HEK293 (cell line): Measurements from ENCODE around the gene RBMS3.

Source experiments
- CTCF ChIA-PET: fragments of 350-600 bp; formaldehyde crosslinking; extraction: SDS; loops from one replicate; lab custom pipeline; 2021; ENCODE audit warnings: antibody characterized with exemption; lab: Yijun Ruan, JAX
- POLR2A ChIA-PET: fragments of 300-600 bp; formaldehyde crosslinking; extraction: SDS; loops from one replicate; lab custom pipeline; 2020; ENCODE audit warnings: antibody characterized with exemption, inconsistent platforms; lab: Yijun Ruan, JAX
- H3K27ac ChIP-seq: fragments of 200-500 bp; sonication (Bioruptor generic); 2 replicates; pipeline ENCODE4 v1.5.1; 2014; ENCODE audit warnings: low read depth, low read length, control low read depth, inconsistent platforms; ENCODE audit errors: extremely low read depth
- H3K36me3 ChIP-seq, 2 experiments: fragments of 200-500 bp in 1 of 2; sonication (Bioruptor generic) in 1 of 2; 1 replicate in 1 of 2; 2 replicates in 1 of 2; pipeline ENCODE4 v1.5.1; 2014 to 2017; ENCODE audit warnings: inconsistent platforms in 2 of 2, low read length in 2 of 2; ENCODE audit not compliant: control insufficient read depth in 2 of 2, insufficient read depth in 1 of 2
- H3K4me1 ChIP-seq: fragments of 200-500 bp; sonication (Bioruptor generic); 2 replicates; pipeline ENCODE4 v1.5.1; 2014; ENCODE audit warnings: mild to moderate bottlenecking, low read length, inconsistent platforms; ENCODE audit not compliant: control insufficient read depth, insufficient read depth
- H3K4me3 ChIP-seq: 2 replicates; pipeline ENCODE4 v1.5.1; 2011; ENCODE audit warnings: low read depth, mild to moderate bottlenecking, control low read depth, low read length, moderate library complexity
- H3K9me3 ChIP-seq: fragments of 200-500 bp; sonication (Bioruptor generic); 2 replicates; pipeline ENCODE4 v1.5.1; 2014; ENCODE audit warnings: low read depth, low read length, inconsistent platforms; ENCODE audit not compliant: control insufficient read depth, insufficient read depth
- EGR2 ChIP-seq: fragments of 450-650 bp; formaldehyde crosslinking; IDR thresholded peaks from 2 replicates; pipeline ENCODE4 v1.5.1; 2016; ENCODE audit warnings: low read depth, missing biosample characterization, missing genetic modification characterization
- HOXD13 ChIP-seq: sonication (generic); formaldehyde crosslinking; IDR thresholded peaks from 2 replicates; pipeline ENCODE4 v1.8.0; 2022; ENCODE audit warnings: missing genetic modification reagents, borderline replicate concordance
- KLF7 ChIP-seq: fragments of 450-650 bp; formaldehyde crosslinking; IDR thresholded peaks from 2 replicates; pipeline ENCODE4 v1.5.1; 2016; ENCODE audit warnings: missing biosample characterization, missing genetic modification characterization, borderline replicate concordance
- OVOL3 ChIP-seq: fragments of 450-650 bp; formaldehyde crosslinking; IDR thresholded peaks from 2 replicates; pipeline ENCODE4 v1.5.1; 2016; ENCODE audit warnings: missing biosample characterization, missing genetic modification characterization
- PBX3 ChIP-seq: sonication (generic); formaldehyde crosslinking; IDR thresholded peaks from 2 replicates; pipeline ENCODE4 v1.8.1; 2022; ENCODE audit warnings: mild to moderate bottlenecking, moderate library complexity, missing genetic modification reagents
- SALL2 ChIP-seq: fragments of 450-650 bp; formaldehyde crosslinking; IDR thresholded peaks from 2 replicates; pipeline ENCODE4 v1.5.0; 2017; ENCODE audit warnings: missing biosample characterization, mild to moderate bottlenecking, missing genetic modification characterization, borderline replicate concordance
- SETDB1 ChIP-seq: IDR thresholded peaks from one replicate; pipeline ENCODE4 v1.6.1; 2017; ENCODE audit warnings: mild to moderate bottlenecking, low read length, moderate library complexity, mixed read lengths; ENCODE audit not compliant: insufficient read length
- TCF7L2 ChIP-seq: IDR thresholded peaks from 2 replicates; pipeline ENCODE4 v1.6.1; 2011; ENCODE audit warnings: low read depth, mild to moderate bottlenecking, inconsistent platforms, low read length, moderate library complexity, borderline replicate concordance
- YY1 ChIP-seq: fragments of 450-650 bp; formaldehyde crosslinking; IDR thresholded peaks from 2 replicates; pipeline ENCODE4 v1.5.1; 2018; ENCODE audit warnings: missing biosample characterization, missing genetic modification characterization
- ZBTB48 ChIP-seq: fragments of 450-650 bp; formaldehyde crosslinking; IDR thresholded peaks from 2 replicates; pipeline ENCODE4 v1.5.1; 2016; ENCODE audit warnings: missing biosample characterization, missing genetic modification characterization
- ZFP3 ChIP-seq: fragments of 450-650 bp; formaldehyde crosslinking; IDR thresholded peaks from 2 replicates; pipeline ENCODE4 v1.5.1; 2016; ENCODE audit warnings: low read depth, missing biosample characterization, missing genetic modification characterization
- ZNF112 ChIP-seq: fragments of 450-650 bp; formaldehyde crosslinking; IDR thresholded peaks from 2 replicates; pipeline ENCODE4 v1.5.0; 2017; ENCODE audit warnings: missing biosample characterization, missing genetic modification characterization
- ZNF138 ChIP-seq: fragments of 450-650 bp; formaldehyde crosslinking; IDR thresholded peaks from 2 replicates; pipeline ENCODE4 v1.5.1; 2016; ENCODE audit warnings: missing biosample characterization, missing genetic modification characterization, borderline replicate concordance
- ZNF140 ChIP-seq: fragments of 450-650 bp; formaldehyde crosslinking; IDR thresholded peaks from 2 replicates; pipeline ENCODE4 v1.5.1; 2016; ENCODE audit warnings: missing biosample characterization, missing genetic modification characterization
- ZNF146 ChIP-seq: fragments of 450-650 bp; formaldehyde crosslinking; IDR thresholded peaks from 2 replicates; pipeline ENCODE4 v1.5.1; 2016; ENCODE audit warnings: missing biosample characterization, missing genetic modification characterization
- ZNF2 ChIP-seq: fragments of 450-650 bp; formaldehyde crosslinking; IDR thresholded peaks from 2 replicates; pipeline ENCODE4 v1.5.1; 2016; ENCODE audit warnings: missing biosample characterization, missing genetic modification characterization
- ZNF350 ChIP-seq: fragments of 450-650 bp; formaldehyde crosslinking; IDR thresholded peaks from 2 replicates; pipeline ENCODE4 v1.5.0; 2017; ENCODE audit warnings: missing biosample characterization, mild to moderate bottlenecking, missing genetic modification characterization
- ZNF391 ChIP-seq: fragments of 450-650 bp; formaldehyde crosslinking; IDR thresholded peaks from 2 replicates; pipeline ENCODE4 v1.5.1; 2016; ENCODE audit warnings: low read depth, missing biosample characterization, missing genetic modification characterization, borderline replicate concordance
- ZNF426 ChIP-seq: fragments of 450-650 bp; formaldehyde crosslinking; IDR thresholded peaks from 2 replicates; pipeline ENCODE4 v1.5.1; 2017; ENCODE audit warnings: missing biosample characterization, missing genetic modification characterization, mild to moderate bottlenecking, inconsistent platforms, moderate library complexity
- ZNF473 ChIP-seq: fragments of 450-650 bp; formaldehyde crosslinking; IDR thresholded peaks from 2 replicates; pipeline ENCODE4 v1.5.1; 2017; ENCODE audit warnings: missing biosample characterization, missing genetic modification characterization
- ZNF501 ChIP-seq: fragments of 450-650 bp; formaldehyde crosslinking; IDR thresholded peaks from 2 replicates; pipeline ENCODE4 v1.5.1; 2016; ENCODE audit warnings: missing biosample characterization, missing genetic modification characterization
- ZNF529 ChIP-seq: fragments of 450-650 bp; formaldehyde crosslinking; IDR thresholded peaks from 2 replicates; pipeline ENCODE4 v1.5.1; 2017; ENCODE audit warnings: missing genetic modification characterization, missing biosample characterization; ENCODE audit not compliant: insufficient replicate concordance
- ZNF549 ChIP-seq: fragments of 450-650 bp; IDR thresholded peaks from 2 replicates; pipeline ENCODE4 v1.5.1; 2018; ENCODE audit warnings: missing biosample characterization, missing genetic modification characterization, mild to moderate bottlenecking, inconsistent platforms, moderate library complexity
- ZNF571 ChIP-seq: fragments of 450-650 bp; formaldehyde crosslinking; IDR thresholded peaks from 2 replicates; pipeline ENCODE4 v1.5.0; 2017; ENCODE audit warnings: missing biosample characterization, missing genetic modification characterization
- ZNF621 ChIP-seq: fragments of 450-650 bp; formaldehyde crosslinking; IDR thresholded peaks from 2 replicates; pipeline ENCODE4 v1.5.1; 2017; ENCODE audit warnings: missing biosample characterization, missing genetic modification characterization
- ZNF654 ChIP-seq: fragments of 450-650 bp; formaldehyde crosslinking; IDR thresholded peaks from 2 replicates; pipeline ENCODE4 v1.5.1; 2016; ENCODE audit warnings: low read depth, missing biosample characterization, missing genetic modification characterization
- ZNF660 ChIP-seq: fragments of 450-650 bp; IDR thresholded peaks from 2 replicates; pipeline ENCODE4 v1.5.1; 2018; ENCODE audit warnings: missing biosample characterization, mild to moderate bottlenecking, missing genetic modification characterization
- ZNF670 ChIP-seq: fragments of 450-650 bp; formaldehyde crosslinking; IDR thresholded peaks from 2 replicates; pipeline ENCODE4 v1.5.1; 2016; ENCODE audit warnings: missing biosample characterization, missing genetic modification characterization, low read depth
- ZNF792 ChIP-seq: fragments of 450-650 bp; formaldehyde crosslinking; IDR thresholded peaks from 2 replicates; pipeline ENCODE4 v1.5.1; 2016; ENCODE audit warnings: missing biosample characterization, missing genetic modification characterization
- TF ChIP-seq, protein P1 (sequence below): fragments of 450-650 bp; formaldehyde crosslinking; IDR thresholded peaks from 2 replicates; pipeline ENCODE4 v1.5.1; 2016; ENCODE audit warnings: missing biosample characterization, missing genetic modification characterization, low read depth

Gene RBMS3

GRCh38 chr3:29829340-29829739 is 548.5 kb downstream of the RBMS3 start (continued):
- no peak for TF ChIP-seq ZNF549 (tag by site-specific recombination)
- TF ChIP-seq ZNF426, result no peak
- no peak for TF ChIP-seq ZNF654 (tag by site-specific recombination)
- TF ChIP-seq ZNF501 (tag by site-specific recombination), result no peak
- no peak for TF ChIP-seq ZNF350 (tag by site-specific recombination)
- no peak for TF ChIP-seq ZNF792 (tag by site-specific recombination)
- TF ChIP-seq ZNF2 (tag by site-specific recombination), result no peak
- TF ChIP-seq ZNF138 (tag by site-specific recombination), result no peak

DNA sequence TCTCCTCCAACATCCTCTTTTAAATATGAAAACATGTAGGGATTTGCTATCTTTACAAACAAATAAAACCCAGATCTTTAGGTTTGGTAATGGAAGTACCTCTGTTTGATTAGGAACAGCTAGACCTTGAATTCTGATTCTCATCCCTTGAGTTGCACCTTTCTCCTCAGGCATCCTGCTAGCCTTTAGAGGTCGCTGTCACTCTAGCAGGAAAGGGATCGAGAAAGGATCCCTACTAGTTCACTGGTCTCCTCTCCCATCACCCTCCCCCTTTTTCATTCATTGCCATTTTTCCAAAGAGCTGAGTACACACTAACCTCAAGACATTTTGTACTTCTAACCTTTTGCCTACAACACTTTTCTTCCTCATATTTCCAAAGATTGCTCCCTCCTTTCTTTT is 569.8 kb downstream of the RBMS3 start:
- H3K27ac ChIP-seq, result no peak overlapping the region
- TF ChIP-seq ZNF621 (tag by site-specific recombination) (no peak), ZBTB48 (no peak), ZNF112 (tag by site-specific recombination) (no peak), ZFP3 (no peak)
- no peaks in the 10 kb centered on the region for H3K36me3 ChIP-seq
- no peaks in the 10 kb centered on the region for H3K4me1 ChIP-seq
- POLR2A ChIA-PET, result no interaction called here
- CTCF ChIA-PET, result interaction anchor here (0.6 to 0.7 kb wide), 2 partner anchors 14 to 882 kb away, joined by 3 to 4 read pairs; no protein-coding TSS in a partner anchor
- H3K9me3 ChIP-seq, result no peaks in the 10 kb centered on the region
- no peak overlapping the region for H3K4me3 ChIP-seq

DNA sequence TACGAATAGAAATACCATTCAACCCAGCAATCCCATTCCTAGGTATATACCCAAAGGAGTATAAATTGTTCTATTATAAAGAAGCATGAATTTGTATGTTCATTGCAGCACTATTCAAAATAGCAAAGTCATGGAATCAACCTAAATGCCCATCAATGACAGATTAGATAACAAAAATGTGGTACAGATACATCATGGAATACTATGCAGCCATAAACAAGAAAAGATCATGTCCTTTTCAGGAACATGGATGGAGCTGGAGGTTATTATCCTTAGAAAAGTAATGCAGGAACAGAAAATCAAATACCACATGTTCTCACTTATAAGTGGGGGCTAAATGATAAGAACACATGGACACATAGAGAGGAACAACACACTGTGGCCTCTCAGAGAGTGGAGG is 571.9 kb downstream of the RBMS3 start:
- POLR2A ChIA-PET, result no interaction called here
- Histone ChIP-seq H3K27ac (no peak overlapping the region), H3K9me3 (no peaks in the 10 kb centered on the region), H3K4me1 (no peaks in the 10 kb centered on the region), H3K36me3 (no peaks in the 10 kb centered on the region), H3K4me3 (no peak overlapping the region)
- CTCF ChIA-PET, result no interaction called here
- TF ChIP-seq YY1 (tag by site-specific recombination) (no peak), ZNF391 (no peak), ZNF140 (tag by site-specific recombination) (no peak), ZNF146 (peak; percentile 17; the same call in 1 of the 2 replicates)

DNA sequence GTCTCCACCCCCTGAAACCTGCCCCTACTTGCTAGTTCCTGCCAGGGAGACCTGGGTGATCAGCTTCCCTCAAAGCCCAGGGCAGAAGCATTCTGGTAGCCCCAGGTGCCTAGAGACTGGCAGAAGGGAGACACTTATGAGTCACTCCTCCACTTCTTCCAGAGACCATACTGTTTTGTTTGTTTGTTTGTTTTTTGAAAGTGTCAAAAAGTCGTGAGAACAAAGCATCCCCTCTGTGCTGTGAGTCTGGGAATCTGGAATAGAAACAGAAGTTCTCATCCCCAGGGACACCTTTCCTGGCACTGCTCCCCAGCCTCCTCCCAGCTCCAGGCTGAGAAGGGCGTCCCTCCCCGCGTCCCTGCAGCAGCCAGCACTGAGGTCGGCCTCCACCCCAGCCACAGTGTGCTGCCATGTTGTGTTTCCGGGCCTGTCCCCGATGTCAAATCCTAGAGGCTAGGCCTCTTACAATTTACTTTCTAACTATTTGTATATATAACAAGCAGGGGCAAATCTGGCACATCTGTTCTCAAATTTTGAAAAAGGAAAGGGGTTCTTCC is 573.0 kb downstream of the RBMS3 start:
- Histone ChIP-seq H3K4me3 (no peak overlapping the region), H3K27ac (no peak overlapping the region), H3K4me1 (no peaks in the 10 kb centered on the region), H3K9me3 (no peaks in the 10 kb centered on the region), H3K36me3 (no peaks in the 10 kb centered on the region)
- ChIA-PET POLR2A (no interaction called here), CTCF (no interaction called here)
- TF ChIP-seq SETDB1 (no peak), KLF7 (no peak), ZNF473 (tag by site-specific recombination) (no peak), ZNF571 (tag by site-specific recombination) (no peak), ZNF670 (no peak), ZNF660 (tag by site-specific recombination) (no peak), PBX3 (CRISPR knock-in tag) (no peak), SALL2 (tag by site-specific recombination) (no peak), EGR2 (tag by site-specific recombination) (no peak), OVOL3 (tag by site-specific recombination) (no peak), ZNF529 (tag by site-specific recombination) (no peak), TCF7L2 (no peak), HOXD13 (no peak)
- TF ChIP-seq, protein P1, sequence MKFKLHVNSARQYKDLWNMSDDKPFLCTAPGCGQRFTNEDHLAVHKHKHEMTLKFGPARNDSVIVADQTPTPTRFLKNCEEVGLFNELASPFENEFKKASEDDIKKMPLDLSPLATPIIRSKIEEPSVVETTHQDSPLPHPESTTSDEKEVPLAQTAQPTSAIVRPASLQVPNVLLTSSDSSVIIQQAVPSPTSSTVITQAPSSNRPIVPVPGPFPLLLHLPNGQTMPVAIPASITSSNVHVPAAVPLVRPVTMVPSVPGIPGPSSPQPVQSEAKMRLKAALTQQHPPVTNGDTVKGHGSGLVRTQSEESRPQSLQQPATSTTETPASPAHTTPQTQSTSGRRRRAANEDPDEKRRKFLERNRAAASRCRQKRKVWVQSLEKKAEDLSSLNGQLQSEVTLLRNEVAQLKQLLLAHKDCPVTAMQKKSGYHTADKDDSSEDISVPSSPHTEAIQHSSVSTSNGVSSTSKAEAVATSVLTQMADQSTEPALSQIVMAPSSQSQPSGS (tag by site-specific recombination), result no peak
